Measurements from ENCODE around the gene TLE5.

Gene TLE5

DNA sequence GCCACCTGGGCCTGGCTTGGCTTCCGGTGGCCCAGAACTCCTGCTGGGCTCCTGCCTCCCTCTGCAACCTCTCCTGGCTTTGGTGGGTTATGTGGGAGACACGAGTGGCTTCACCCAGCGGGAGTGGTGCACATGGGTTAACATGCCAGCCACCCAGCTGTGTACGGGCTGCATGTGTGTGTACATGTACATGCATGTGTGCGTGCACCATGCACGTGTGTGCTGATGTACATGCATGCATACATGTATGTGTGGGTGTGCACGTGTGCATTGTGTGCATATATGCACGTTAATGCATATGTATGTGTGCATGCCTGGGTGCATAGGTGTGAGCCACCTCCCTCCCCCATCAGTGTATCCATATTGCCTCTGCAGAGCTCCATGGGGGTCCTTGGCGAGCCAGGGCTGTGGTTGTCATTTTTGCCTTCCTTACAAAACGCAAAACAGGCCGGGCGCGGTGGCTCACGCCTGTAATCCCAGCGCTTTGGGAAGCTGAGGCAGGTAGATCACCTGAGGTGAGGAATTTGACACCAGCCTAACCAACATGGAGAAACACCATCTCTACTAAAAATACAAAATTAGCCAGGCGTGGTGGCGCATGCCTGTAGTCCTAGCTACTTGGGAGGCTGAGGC, 44.3 kb upstream of the TLE5 start:
- TF ChIP-seq, protein P1, sequence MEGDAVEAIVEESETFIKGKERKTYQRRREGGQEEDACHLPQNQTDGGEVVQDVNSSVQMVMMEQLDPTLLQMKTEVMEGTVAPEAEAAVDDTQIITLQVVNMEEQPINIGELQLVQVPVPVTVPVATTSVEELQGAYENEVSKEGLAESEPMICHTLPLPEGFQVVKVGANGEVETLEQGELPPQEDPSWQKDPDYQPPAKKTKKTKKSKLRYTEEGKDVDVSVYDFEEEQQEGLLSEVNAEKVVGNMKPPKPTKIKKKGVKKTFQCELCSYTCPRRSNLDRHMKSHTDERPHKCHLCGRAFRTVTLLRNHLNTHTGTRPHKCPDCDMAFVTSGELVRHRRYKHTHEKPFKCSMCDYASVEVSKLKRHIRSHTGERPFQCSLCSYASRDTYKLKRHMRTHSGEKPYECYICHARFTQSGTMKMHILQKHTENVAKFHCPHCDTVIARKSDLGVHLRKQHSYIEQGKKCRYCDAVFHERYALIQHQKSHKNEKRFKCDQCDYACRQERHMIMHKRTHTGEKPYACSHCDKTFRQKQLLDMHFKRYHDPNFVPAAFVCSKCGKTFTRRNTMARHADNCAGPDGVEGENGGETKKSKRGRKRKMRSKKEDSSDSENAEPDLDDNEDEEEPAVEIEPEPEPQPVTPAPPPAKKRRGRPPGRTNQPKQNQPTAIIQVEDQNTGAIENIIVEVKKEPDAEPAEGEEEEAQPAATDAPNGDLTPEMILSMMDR (conservative IDR thresholded peaks at IDR 0.05; ENCODE audit: low read length), result no peak
- no peak overlapping the region for H3K4me3 ChIP-seq (ENCODE audit: low read length)
- DNase-seq (ENCODE audit: low read depth), result no peak

DNA sequence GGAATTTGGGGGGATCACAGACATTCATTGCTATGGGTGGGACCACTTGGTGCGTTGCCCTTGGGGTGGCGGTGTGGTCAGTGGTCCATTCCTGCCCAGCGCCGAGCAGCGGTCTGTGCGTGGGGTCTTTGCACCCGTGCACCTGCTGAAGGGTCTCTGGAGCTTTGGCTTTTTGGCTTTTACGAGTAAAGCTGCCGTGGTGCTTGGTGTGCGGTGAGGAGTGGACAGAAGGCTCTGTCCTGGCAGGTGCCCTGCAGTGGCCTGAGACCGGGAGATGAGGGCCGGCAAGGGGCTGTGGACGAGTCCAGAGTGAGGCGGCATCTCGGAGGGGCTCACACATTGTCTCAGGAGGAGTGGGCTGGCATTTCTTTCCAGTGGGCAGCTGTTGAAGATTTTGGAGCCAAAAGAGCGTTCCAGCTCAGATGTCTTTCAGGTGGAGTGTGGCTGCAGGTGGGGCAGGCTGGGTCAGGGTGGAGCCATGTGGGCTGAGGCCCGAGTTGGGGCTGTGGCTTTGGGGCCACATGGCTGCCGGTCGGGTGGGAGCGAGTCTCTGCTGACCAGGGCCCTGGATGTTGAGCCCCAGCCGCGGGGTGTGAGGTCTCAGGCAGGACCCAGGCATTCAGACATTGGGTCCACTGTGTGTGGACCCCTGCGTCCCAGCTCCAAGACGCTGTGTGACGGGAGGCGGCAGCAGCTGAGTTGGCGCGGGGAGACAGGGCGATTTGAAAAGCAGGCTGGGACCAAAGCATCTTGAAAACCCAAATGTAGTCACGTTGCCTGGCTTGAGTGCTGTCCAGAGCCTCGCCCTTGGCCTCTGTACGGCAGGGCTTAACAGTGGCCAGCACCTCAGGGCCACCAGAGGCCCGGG, 43.6 kb upstream of the TLE5 start:
- H3K4me3 ChIP-seq (ENCODE audit: low read length), result no peak overlapping the region
- TF ChIP-seq, protein P1 (conservative IDR thresholded peaks at IDR 0.05; ENCODE audit: low read length), result no peak
- no peak for DNase-seq (ENCODE audit: low read depth)

DNA sequence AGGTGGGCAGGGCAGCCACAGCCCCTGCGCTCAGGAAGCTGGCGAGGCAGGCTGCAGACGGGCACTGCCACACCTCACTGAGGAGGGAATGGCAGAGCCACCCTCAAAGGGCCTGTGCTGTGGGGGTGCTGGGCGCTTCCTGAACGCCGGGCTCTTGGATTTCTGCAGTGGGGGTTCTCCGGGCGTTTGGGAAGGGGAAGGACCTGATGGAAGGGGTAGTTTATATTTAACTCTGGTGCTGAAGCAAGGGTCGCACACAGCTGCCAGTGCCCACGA, 42.4 kb upstream of the TLE5 start:
- no peak for DNase-seq (ENCODE audit: low read depth)
- no peak overlapping the region for H3K4me3 ChIP-seq (ENCODE audit: low read length)
- TF ChIP-seq, protein P1 (conservative IDR thresholded peaks at IDR 0.05; ENCODE audit: low read length), result no peak

DNA sequence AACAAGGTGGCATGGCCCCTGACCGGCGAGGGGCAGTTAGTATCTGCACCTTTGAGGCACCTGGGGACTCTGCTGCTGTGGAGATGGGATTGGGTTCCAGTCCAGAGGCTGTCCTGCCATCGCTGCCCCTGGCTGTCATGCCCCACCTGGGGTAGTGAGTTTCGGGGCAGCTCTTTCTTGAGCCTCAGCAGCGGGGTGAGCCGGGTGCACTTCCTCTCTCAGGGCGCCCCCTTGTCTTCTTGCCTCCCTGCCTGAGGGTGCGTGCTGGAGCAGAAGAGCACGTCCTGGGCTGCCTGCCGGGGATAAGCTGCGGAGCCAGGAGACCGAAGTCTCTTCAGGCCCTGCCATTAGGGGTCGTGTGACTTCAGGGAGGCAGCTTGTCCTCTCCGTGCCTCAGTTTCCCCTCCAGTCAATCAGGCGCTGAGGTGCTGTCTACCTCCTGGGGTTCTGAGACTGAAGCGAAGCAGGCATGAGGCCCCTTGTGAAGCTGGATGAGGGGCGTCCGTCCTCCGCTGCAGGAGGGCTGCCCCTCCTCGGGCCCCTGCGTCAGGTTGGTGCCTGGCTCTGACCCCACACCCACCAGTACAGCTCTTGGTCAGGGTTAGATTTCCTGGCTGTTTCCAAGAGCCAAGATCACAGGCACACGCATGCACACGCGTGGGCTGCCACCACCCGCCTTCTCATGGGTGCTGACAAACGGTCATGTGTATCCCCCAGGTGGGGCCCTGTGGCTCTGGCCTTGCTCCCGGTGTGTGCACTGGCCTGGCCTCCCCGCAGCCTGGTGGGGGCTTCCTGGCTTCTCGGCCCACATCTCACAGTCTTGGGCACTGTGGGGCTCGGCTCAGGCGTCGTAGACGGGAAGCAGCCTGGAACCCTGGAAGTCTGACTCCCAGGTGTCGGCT, 40.2 kb upstream of the TLE5 start:
- no peak for DNase-seq (ENCODE audit: low read depth)
- H3K4me3 ChIP-seq (ENCODE audit: low read length), result no peak overlapping the region
- TF ChIP-seq, protein P1 (conservative IDR thresholded peaks at IDR 0.05; ENCODE audit: low read length), result no peak

DNA sequence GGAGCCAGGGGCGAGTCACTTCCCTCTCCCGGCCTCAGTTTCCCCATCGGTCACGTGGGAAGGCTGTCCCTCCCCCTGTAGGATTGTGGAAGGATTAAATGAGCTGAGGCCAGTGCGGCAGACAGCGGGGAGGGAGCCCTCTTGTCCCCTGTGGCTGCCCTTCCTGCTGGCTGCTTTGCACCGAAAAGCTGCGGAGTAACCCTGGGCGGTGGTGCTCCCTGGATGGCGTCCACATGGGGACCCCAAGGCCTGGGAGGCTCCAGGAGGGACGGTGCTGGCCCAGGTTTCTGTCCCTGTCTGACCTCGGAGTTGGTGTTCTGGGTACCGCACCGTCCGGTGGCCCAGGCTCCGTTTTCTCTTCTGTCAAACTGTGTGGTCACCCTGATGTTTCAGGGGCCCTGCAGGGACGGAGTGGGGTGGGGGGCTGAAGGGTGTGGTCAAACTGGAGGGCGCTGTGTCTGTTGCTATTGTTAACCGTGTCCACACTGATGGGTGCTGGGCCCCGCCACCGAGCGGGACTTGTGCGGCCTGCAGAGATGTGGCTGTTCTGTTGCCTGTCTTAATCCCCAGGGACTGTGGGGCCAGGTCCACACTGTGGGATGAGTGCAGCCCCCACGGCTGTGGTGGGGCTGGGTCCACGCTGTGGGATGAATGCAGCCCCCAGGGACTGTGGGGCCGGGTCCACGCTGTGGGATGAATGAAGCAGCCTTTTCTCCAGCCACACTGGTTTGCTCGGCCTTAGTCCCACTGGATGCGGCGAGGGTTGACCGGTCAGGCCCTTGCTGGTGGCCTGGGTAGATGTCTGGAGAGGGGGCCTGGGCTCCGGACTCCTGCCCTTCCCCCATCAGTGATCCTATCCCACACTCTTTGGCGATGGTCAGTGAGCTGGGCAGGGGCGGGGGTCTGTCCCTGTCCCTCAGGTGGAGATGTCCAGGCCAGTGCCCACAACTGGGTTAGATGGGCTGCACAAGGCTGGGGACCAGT, 38.7 kb upstream of the TLE5 start:
- DNase-seq (ENCODE audit: low read depth), result no peak
- TF ChIP-seq, protein P1 (conservative IDR thresholded peaks at IDR 0.05; ENCODE audit: low read length), result no peak
- no peak overlapping the region for H3K4me3 ChIP-seq (ENCODE audit: low read length)

DNA sequence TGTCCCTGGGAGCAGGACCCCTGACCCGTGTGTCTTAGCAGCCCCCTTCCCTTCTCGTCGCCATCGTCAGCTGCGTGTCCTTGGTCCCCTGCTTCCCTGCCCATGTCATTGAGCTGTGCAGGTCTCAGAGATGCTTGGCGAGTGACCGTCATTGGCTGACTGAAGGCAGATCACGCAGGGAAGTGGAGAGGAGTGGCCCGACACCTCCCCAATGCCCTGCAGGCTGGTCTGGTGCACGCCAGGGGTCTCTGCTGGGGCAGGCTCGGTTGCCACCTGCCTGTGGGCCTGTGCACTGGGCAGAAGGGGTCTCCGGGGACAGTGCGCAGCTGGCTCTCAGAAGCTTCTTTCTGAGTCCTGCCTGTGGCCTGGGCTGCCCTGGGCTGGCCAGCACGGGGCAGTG, 38.0 kb upstream of the TLE5 start:
- DNase-seq (ENCODE audit: low read depth), result no peak
- no peak overlapping the region for H3K4me3 ChIP-seq (ENCODE audit: low read length)
- TF ChIP-seq, protein P1 (conservative IDR thresholded peaks at IDR 0.05; ENCODE audit: low read length), result no peak

Measured in AG10803 (cell line).